Tibial artery (tissue), 4 donors: ENCODE results near the gene RAPGEF4.

Experiments used
- DNase-seq, 2 donors: peaks; one replicate each; pipeline ENCODE4 v3.0.0-alpha.2; 2019
- H3K27ac ChIP-seq, 2 donors: fragments of 200-600 bp; sonication (generic) in 1 of 2; 1 replicate in 1 of 2; 2 replicates in 1 of 2; pipeline ENCODE4 v1.5.1; 2018 to 2019; ENCODE audit warnings: mild to moderate bottlenecking in 1 of 2
- H3K27me3 ChIP-seq, 2 donors: fragments of 200-600 bp; sonication (generic) in 1 of 2; one replicate each; pipeline versions ENCODE4 v1.5.1 to v1.6.0; 2016 to 2019
- H3K36me3 ChIP-seq, 3 donors: fragments of 200-600 bp; sonication (generic) in 2 of 3; one replicate each; pipeline ENCODE4 v1.5.1; 2016 to 2019; ENCODE audit warnings: mild to moderate bottlenecking in 2 of 3
- H3K4me1 ChIP-seq, 4 donors: fragments of 200-600 bp; sonication (generic) in 2 of 4; 1 replicate in 3 of 4; 2 replicates in 1 of 4; pipeline ENCODE4 v1.5.1; 2016 to 2019
- H3K4me3 ChIP-seq, 2 donors: fragments of 200-600 bp; sonication (generic) in 1 of 2; 1 replicate in 1 of 2; 2 replicates in 1 of 2; pipeline ENCODE4 v1.5.1; 2018 to 2019; ENCODE audit warnings: mild to moderate bottlenecking in 2 of 2
- H3K9me3 ChIP-seq, 3 donors: fragments of 200-600 bp; sonication (generic) in 1 of 3; one replicate each; pipeline ENCODE4 v1.5.1; 2016 to 2019
- intact Hi-C: fragments of 100-400 bp; cut with DNase I; formaldehyde crosslinking; loops from one replicate; pipeline ENCODE4 v1.15.0; 2023; ENCODE audit warnings: low total_unique reads
- TF ChIP-seq, protein P1 (sequence below), 2 experiments: fragments of 200-600 bp in 1 of 2; fragments of 450-650 bp in 1 of 2; IDR thresholded peaks; one replicate each; pipeline ENCODE4 v1.5.1; 2017 to 2019; ENCODE audit warnings: antibody characterized with exemption in 2 of 2, mild to moderate bottlenecking in 1 of 2, moderate library complexity in 1 of 2

Gene RAPGEF4

DNA sequence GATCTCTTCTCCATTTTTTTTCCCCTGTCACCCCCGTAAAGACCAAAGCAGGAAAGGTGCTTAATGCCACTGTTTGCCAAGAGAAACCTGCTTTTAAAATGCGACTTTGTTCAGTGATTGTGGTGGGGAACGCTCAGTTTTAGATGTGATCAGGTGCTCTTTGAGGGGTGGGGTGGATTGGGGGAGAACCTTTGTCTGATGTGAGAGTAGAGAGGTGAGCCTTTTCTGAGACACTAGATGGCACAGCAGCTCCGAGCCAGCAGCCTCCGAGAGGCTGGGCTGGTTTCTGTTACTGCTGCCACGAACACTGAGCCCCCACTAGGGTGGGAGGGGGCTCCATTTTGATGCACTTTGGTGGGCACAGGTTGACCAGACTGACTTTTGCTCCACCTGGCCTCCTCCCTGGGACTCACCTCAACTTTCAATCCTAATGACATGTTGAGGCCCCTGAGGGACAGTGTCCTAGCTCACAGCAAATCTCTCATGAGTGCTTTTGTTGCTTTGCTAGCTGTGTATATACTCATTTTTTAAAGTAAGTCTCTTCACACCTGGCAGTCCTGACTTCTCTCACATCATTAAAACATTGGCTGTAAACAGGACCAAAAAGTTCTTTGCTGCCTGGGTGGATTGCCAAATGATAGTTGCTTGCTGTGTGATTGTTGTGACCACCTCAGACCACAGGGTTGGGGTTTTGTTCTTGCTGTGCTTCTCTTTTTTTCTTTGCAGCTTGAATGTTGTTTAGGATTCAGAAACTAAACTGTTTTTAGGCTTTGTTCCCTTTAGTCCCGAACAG is 241.8 kb downstream of the RAPGEF4 start:
- Histone ChIP-seq H3K4me3 (no peak overlapping the region), H3K27me3 (no peaks in the 10 kb centered on the region), H3K27ac (no peak overlapping the region), H3K9me3 (no peaks in the 10 kb centered on the region), H3K4me1 (no peaks in the 10 kb centered on the region), H3K36me3 (no peaks in the 10 kb centered on the region)
- intact Hi-C loops: no loop called here
- DNase-seq: no peak
- TF ChIP-seq, protein P1, sequence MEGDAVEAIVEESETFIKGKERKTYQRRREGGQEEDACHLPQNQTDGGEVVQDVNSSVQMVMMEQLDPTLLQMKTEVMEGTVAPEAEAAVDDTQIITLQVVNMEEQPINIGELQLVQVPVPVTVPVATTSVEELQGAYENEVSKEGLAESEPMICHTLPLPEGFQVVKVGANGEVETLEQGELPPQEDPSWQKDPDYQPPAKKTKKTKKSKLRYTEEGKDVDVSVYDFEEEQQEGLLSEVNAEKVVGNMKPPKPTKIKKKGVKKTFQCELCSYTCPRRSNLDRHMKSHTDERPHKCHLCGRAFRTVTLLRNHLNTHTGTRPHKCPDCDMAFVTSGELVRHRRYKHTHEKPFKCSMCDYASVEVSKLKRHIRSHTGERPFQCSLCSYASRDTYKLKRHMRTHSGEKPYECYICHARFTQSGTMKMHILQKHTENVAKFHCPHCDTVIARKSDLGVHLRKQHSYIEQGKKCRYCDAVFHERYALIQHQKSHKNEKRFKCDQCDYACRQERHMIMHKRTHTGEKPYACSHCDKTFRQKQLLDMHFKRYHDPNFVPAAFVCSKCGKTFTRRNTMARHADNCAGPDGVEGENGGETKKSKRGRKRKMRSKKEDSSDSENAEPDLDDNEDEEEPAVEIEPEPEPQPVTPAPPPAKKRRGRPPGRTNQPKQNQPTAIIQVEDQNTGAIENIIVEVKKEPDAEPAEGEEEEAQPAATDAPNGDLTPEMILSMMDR (IDR thresholded peaks at IDR 0.05): no peak

DNA sequence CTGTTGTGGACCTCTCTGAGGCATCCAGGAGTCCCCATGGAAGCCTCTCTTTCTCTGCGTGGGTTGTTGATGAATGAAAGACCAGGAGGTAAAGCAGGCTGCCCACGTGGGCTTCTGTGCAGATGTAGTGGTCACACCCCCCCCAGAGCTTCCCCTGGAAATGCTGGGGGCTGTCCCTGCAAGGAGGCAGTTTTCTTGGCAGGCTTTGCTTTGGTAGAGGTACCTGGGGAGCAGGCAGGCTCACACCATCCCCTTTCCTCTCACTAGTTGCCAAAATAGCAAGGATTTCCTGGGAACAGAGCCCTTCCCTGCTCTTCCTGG is 242.4 kb downstream of the RAPGEF4 start:
- Histone ChIP-seq H3K36me3 (no peaks in the 10 kb centered on the region), H3K9me3 (no peaks in the 10 kb centered on the region), H3K27ac (no peak overlapping the region), H3K4me3 (no peak overlapping the region), H3K4me1 (no peaks in the 10 kb centered on the region), H3K27me3 (no peaks in the 10 kb centered on the region)
- intact Hi-C loops: no loop called here
- no peak for DNase-seq
- TF ChIP-seq, protein P1 (IDR thresholded peaks at IDR 0.05): no peak

DNA sequence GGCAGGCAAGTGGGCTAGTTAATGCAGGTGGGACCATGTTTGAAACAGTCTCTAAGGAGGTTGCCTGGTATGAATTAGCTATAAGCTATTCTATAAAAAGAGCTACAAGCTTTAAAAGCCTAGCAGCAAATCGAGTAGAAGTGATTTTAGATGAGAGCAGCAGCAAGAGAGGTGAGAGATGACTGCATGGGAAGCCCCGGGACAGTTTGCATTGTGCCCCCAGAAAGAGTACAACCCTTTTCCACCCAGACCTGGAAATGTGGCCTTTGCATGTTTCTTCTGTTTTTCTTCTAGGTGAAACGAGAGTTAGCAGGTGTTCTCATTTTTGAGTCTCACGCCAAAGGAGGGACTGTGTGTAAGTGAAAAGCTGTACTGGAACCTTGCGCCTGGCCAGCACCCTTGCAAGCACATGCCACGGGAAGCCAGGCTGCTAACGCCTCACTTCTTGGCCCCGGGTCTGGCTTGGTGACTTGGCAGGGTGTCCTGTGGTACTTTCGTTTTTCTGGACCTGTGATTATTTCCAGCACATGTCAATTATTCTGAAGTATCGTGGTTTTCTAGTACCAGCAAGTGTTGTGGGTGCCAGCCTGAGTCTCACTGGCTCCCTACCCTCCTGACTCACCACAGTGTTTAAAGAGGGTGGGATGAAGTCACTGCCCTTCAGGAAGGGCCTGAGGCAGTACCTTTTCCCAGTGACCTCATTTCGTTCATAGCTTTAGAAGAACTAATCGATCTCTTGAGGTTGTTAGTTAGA is 249.7 kb downstream of the RAPGEF4 start:
- peak overlapping the region; percentile 24 to 28 for H3K4me3 ChIP-seq
- H3K27me3 ChIP-seq: no peaks in the 10 kb centered on the region
- intact Hi-C loops: no loop called here
- no peaks in the 10 kb centered on the region for H3K9me3 ChIP-seq
- TF ChIP-seq, protein P1 (IDR thresholded peaks at IDR 0.05): no peak
- peaks cover 0 to 18% (median 12%) of the 10 kb centered on the region in 4 donors for H3K4me1 ChIP-seq
- H3K36me3 ChIP-seq: no peaks in the 10 kb centered on the region
- peak in 1 of 2 donors; percentile 72 for DNase-seq
- peak overlapping the region in 1 of 2 donors; percentile 30 for H3K27ac ChIP-seq

DNA sequence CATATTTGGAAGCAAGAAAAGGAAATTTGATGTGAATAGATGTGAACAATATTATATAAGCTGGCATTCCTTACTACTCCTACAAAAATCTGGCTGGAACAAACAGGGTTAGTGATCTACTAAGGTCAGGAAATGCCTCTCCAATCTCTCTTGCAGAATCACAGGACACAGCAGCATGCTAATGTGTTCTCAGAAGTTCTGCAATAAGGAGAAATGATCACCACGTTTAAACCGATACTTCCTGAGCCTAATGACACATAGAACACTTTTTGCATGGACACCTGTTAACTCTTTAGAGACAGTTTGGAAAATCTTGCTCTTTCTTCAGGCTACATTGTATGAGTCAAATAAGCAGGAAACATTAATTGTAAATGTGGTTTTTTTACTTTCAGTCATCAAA is 250.4 kb downstream of the RAPGEF4 start:
- H3K9me3 ChIP-seq: no peaks in the 10 kb centered on the region
- peak overlapping the region in 1 of 2 donors; percentile 30 for H3K27ac ChIP-seq
- no peaks in the 10 kb centered on the region for H3K36me3 ChIP-seq
- DNase-seq: no peak
- TF ChIP-seq, protein P1 (IDR thresholded peaks at IDR 0.05): no peak
- H3K4me3 ChIP-seq: no peak overlapping the region
- intact Hi-C loops: no loop called here
- H3K27me3 ChIP-seq: no peaks in the 10 kb centered on the region
- peaks cover 0 to 18% (median 12%) of the 10 kb centered on the region in 4 donors for H3K4me1 ChIP-seq

DNA sequence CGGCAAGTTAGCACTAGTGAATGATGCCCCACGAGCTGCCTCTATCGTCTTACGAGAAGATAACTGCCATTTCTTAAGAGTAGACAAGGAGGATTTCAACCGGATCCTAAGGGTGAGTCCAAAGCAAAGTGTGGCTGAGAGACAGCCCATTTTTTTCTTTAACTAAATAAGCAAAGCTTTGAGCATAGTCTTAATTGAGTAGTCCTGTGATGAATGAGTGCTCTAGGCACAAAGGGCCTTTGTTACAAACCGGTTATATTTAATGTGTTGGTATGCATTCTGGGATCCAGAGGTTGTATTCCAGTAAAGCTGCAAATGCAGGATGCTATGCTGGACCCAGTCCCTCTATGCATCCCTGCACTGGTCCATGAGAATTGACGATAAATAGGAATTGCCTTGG is 253.1 kb downstream of the RAPGEF4 start:
- TF ChIP-seq, protein P1 (IDR thresholded peaks at IDR 0.05): no peak
- Histone ChIP-seq H3K4me1 (peaks cover 0 to 18% (median 12%) of the 10 kb centered on the region in 4 donors), H3K27ac (no peak overlapping the region), H3K9me3 (no peaks in the 10 kb centered on the region), H3K36me3 (no peaks in the 10 kb centered on the region), H3K4me3 (no peak overlapping the region), H3K27me3 (no peaks in the 10 kb centered on the region)
- DNase-seq: no peak
- intact Hi-C loops: no loop called here
